HG03159 (cell line): Measurements from ENCODE around the gene MEIOSIN.
"Not testable (repeated sequence)": the region's sequence is repeated elsewhere in the genome, so short reads cannot be mapped to it uniquely, and the experiment has no call there.

Source experiments
- ATAC-seq: cut with Tn5 transposase; IDR thresholded peaks from one replicate; pipeline ENCODE4 v1.9.1; 2021; ENCODE audit warnings: mild to moderate bottlenecking, moderate library complexity; ENCODE audit not compliant: unreplicated experiment

MEIOSIN gene

DNA sequence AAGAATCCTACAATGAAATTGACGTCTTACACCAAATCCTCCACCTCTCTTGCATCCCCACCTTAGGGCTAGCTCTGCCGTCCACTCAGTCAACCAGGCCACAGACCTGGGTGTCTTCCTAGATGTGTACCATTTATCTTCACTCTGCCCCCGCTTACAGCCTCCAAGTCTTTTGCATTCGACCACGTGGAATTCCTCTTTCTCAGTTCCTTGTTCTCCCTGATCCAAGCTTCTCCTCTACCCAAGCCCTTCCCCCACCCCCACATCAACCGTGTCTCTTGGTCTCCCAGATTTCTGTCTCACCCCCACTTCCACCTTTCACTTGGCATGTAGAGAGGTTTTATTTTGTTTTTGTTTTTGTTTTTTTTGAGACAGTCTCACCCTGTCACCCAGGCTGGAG, 60.6 kb downstream of the MEIOSIN start:
- ATAC-seq = no peak

- ATAC-seq = no peak
Measured at GRCh38 chr19:45794627-45795026, 61.4 kb downstream of the MEIOSIN start.

DNA sequence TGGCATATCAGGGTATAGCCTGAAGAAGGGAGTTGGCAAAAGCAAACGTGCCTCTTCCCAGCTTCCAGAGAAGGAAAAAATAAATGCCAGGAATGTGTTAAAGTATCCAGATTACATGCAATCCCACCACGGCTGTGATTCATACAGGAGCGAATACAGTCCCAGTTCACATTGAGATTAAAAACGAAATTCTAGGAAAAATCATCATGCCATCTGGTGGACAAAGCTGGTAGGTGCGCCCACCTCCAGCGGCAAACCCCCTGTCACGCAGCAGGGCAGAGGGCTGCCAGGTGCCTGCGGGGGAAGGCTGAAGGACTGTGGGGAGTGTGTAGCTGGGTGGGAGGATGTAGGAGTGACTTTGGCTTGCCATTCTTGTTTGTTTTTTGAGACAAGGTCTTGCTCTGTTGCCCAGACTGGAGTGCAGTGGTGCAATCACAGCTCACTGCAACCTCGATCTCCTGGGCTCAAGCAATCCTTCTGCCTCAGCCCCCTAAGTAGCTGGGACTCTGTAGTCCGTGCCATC, 65.8 kb downstream of the MEIOSIN start:
- no peak for ATAC-seq

DNA sequence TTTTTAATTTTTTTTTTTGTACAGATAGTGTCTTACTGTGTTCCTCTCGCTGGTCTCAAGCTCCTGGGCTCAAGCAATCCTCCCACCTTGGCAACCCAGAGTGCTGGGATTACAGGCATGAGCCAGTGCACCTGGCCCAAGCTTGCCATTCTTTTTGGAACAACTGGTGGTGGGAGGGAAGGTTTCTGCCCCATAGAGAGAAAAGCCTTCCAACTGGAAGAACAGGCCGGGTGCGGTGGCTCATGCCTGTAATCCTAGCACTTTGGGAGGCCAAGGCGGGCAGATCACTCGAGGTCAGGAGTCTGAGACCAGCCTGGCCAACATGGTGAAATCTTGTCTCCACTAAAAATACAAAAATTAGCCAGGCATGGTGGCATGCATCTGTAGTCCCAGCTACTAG, 66.3 kb downstream of the MEIOSIN start:
- not testable (repeated sequence) for ATAC-seq

- ATAC-seq = no peak
Measured at GRCh38 chr19:45800070-45800553, 66.9 kb downstream of the MEIOSIN start.

DNA sequence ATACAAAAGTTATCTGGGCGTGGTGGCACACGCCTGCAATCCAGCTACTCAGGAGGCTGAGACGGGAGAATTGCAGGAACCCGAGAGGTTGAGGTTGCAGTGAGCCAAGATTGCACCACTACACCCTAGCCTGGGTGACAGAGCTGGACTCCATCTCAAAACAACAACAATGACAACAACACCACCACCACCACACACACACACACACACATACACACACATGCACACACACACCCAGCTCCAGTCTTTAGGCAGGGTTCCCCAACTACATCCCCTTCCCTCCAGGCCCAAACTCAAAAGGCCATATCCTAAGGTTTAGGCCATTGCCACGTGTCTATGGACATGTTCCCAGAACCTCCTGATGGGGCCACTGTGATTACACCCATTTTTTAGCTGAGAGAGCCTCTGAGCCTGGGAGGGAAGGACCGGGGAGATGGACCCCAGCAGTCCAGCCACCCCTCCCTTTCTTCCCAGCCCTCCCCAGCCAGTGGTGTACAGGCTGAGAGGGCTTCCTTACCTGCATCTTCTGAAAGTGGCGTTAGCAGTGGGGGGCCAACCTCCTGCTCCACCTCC, 68.5 kb downstream of the MEIOSIN start:
- no peak for ATAC-seq

- ATAC-seq = no peak
Measured at GRCh38 chr19:45804140-45804958, 71.1 kb downstream of the MEIOSIN start.

GRCh38 chr19:45804959-45805230, 71.7 kb downstream of the MEIOSIN start:
- ATAC-seq = no peak

- ATAC-seq = no peak
Measured at GRCh38 chr19:45805719-45806118, 72.5 kb downstream of the MEIOSIN start.

GRCh38 chr19:45809643-45810159, 76.5 kb downstream of the MEIOSIN start:
- no peak for ATAC-seq

- ATAC-seq = no peak
Measured at GRCh38 chr19:45812297-45812696, 79.1 kb downstream of the MEIOSIN start.
